Measurements from ENCODE around the gene SPDYE5. TPM values are rescaled to one million over a fixed set of nuclear protein-coding genes. Genes with fewer than 3 reads are reported as not detected.
"Not testable (repeated sequence)": the region's sequence is repeated elsewhere in the genome, so short reads cannot be mapped to it uniquely, and the experiment has no call there.

The SPDYE5 gene
- not detected in 2 replicates for total RNA-seq (2014; rRNA removed; shearing (Covaris generic))

GRCh38 chr7:75492020-75492419 lies at the start of gene SPDYE5:
Gene SPDYE5, plus strand, starts transcription at chr7:75492320. Its CDS starts 1,728 bp downstream, at chr7:75494048.
- not testable (repeated sequence) for DNase-seq (ENCODE audit: low spot score)

GRCh38 chr7:75442465-75443111 lies 49.5 kb upstream of the SPDYE5 start:
- DNase-seq (ENCODE audit: low spot score) = peak; percentile 51

DNA sequence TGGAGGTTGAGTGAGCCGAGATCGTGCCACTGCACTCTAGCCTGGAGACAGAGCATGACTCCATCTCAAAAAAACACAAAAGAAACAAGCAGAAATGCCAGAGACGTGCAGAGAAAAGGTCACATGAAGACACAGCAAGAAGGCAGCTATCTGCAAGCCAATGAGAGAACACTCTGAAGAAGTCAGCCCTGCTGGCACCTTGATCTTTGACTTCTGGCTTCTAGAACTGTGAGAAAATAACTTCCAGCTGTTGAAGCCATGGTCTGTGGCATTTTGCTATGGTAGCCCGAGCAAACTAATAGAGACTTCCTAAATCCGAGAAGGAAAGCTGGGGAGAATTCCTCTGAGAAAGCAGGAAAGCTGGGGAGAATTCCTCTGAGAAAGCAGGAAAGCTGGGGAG lies 42.2 kb upstream of the SPDYE5 start:
- not testable (repeated sequence) for DNase-seq (ENCODE audit: low spot score)

DNA sequence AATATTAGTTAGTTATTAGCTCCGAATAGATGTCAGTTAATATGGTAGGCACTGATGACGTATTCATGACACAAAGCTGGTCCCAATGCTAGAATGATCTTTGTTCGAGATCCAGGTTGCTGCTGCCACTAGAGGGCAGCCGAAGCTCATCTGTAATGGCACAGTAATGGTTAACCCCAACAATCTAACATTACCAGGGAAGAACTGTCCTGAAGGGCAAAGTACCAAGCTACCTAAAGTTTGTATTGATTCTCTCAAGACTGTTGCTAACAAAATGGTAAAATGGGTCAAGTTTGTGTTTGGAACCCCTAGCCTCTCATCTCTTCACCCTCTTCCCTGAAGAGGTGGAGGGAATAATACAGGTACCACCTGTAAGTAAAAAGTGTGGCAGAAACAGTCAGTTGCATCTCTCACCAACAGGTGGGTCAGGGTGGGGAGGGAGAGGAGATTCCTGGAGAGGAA lies 39.6 kb upstream of the SPDYE5 start:
- peak; percentile 25 for DNase-seq (ENCODE audit: low spot score)

- DNase-seq (ENCODE audit: low spot score) = not testable (repeated sequence)
These were observed 35.7 kb upstream of the SPDYE5 start for GRCh38 chr7:75456403-75456802.

- DNase-seq (ENCODE audit: low spot score) = not testable (repeated sequence)
These were observed 34.1 kb upstream of the SPDYE5 start for GRCh38 chr7:75458034-75458433.

- DNase-seq (ENCODE audit: low spot score) = not testable (repeated sequence)
These were observed 31.6 kb upstream of the SPDYE5 start for GRCh38 chr7:75460541-75460940.

- DNase-seq (ENCODE audit: low spot score) = not testable (repeated sequence)
These were observed 22.0 kb upstream of the SPDYE5 start for GRCh38 chr7:75470166-75470565.

DNA sequence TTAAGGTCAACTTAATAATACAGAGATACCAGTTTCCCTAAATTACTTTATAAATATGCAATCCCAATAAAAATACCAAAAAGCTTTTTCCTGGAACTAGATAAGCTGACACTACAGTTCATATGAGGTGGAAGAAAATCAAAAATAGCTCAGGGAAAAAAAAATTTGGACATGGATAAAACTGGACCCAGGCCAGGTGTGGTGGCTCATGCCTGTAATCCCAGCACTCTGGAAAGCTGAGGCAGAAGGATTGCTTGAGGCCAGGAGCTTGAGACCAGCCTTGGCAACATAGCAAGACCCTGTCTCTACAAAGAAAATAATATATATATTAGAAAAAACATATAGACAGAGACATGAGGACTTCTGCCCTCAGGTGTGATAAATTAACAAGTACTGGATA lies 14.7 kb upstream of the SPDYE5 start:
- not testable (repeated sequence) for DNase-seq (ENCODE audit: low spot score)

- DNase-seq (ENCODE audit: low spot score) = not testable (repeated sequence)
These were observed 11.8 kb upstream of the SPDYE5 start for GRCh38 chr7:75480313-75480712.

DNA sequence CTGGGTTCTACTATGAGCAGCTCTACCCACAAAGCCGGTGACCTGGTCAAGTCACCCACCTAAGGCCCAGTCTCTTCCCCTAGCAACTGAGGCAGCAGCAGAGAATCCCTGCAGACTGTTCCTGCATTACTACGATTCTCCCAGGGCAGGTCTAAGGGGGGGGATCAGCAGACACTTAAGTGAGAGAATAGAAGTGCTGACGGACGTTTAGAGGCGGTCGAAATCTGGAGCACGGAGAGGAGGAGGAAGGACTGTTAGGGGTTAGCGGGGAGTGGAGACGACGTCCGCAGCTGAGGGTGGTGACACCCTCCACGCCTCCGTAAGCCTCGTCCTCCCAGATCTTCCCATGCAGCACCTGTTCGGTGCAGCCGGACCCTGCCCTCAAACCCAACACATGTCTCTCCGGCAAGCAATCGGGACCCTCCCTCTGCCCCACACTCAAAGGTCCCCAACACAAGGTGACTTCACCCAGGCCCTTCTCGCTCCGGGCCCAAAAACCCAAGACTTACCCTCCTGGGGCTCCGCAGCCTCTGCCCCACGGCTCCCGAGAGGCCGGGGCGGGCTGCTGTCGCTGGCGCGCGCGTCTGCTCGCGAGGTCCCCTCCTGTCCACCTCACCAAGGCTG lies 6.7 kb upstream of the SPDYE5 start:
- DNase-seq (ENCODE audit: low spot score) = peak; percentile 5

DNA sequence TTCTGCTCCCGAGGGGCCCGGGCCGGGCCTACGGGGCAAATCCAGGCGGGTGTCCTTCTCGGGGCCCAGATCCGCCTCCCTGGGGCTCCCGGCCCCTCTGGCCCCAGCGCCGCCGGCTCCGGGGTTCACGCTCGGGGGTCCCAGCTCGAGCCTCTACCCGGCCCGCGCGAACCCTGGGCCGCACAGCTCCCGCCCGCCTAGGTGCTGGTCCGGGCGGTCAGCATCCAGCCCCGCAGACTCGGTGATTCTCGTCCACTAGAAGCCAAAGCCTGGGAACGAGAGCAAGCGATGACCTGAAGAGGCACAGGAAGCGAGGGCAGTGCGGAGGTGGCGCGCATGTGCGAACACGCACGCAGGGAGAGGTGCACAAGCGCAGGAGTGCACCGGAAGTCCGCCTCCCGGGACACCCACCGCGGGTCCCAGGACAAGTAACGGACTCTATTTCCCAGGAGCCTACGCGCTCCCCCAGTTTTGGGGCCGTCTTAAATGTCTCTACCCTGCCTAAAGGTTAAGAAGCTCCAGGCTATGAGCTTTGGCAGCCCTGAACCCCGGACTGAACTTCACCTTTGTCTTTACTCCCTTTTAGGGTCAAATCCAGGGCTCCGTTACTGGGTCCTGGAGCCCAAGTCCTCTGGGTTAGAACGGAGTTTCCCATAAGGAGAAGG lies 6.0 kb upstream of the SPDYE5 start, which contains the start of gene POM121C:
Gene POM121C, minus strand, starts transcription at position 321 of the 665 bp plus-strand sequence. CDS start 44,803 bp downstream, outside the sequence.
- peak; percentile 89 for DNase-seq (ENCODE audit: low spot score)

GRCh38 chr7:75509033-75509432 lies 16.9 kb downstream of the SPDYE5 start:
- DNase-seq (ENCODE audit: low spot score) = not testable (repeated sequence)

GRCh38 chr7:75518842-75519241 lies 26.7 kb downstream of the SPDYE5 start:
- not testable (repeated sequence) for DNase-seq (ENCODE audit: low spot score)

GRCh38 chr7:75521727-75522126 lies 29.6 kb downstream of the SPDYE5 start:
- DNase-seq (ENCODE audit: low spot score) = not testable (repeated sequence)

- not testable (repeated sequence) for DNase-seq (ENCODE audit: low spot score)
These were observed 35.2 kb downstream of the SPDYE5 start for GRCh38 chr7:75527224-75527722.

GRCh38 chr7:75531359-75531821 lies 39.3 kb downstream of the SPDYE5 start:
- peak; percentile 30 for DNase-seq (ENCODE audit: low spot score)

DNA sequence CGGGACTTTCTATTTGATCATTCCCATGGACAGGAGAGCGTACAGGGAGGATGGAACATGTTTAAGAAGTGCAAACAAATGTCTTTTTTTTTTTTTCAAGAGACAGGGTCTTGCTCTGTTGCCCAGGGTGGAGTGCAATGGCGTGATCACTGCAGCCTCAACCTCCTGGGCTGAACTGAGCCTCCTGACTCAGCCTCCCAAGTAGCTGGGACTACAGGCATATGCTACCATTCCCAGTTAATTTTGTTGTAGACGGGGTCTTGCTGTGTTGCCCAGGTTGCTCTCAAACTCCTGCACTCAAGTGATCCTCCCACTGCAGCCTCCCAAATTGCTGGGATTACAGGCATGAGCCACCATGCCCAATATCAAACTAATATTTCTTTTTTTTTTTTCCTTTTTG lies 40.5 kb downstream of the SPDYE5 start:
- DNase-seq (ENCODE audit: low spot score) = no peak

DNA sequence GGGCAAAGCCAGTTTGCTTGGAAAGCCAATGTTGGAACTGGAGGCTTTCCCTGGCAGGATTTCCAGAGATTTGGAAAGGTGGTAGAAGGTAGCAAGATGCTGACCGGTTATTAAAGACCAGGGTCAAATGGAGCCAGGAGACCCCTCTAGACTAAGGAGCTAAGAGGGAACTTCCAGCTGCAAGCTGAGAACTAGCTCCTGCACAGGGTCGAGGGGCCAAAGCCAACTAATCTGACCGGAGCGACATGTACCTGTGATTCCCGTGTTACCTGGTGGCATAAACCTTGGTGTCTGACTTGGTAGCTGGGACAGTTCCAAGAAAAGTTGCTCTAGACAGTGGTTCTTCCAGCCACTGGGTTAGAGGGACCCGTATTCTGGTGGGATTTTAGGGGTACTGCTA lies 41.8 kb downstream of the SPDYE5 start:
- no peak for DNase-seq (ENCODE audit: low spot score)

GRCh38 chr7:75534727-75535307 lies 42.7 kb downstream of the SPDYE5 start:
- no peak for DNase-seq (ENCODE audit: low spot score)

- no peak for DNase-seq (ENCODE audit: low spot score)
These were observed 44.4 kb downstream of the SPDYE5 start for GRCh38 chr7:75536491-75536890.
